Measurements from ENCODE around the gene AQP12B. TPM values are rescaled to one million over a fixed set of nuclear protein-coding genes. Genes with fewer than 3 reads are reported as not detected.

Gene AQP12B
- total RNA-seq, 6 experiments from 2014 or later, result not detected

- H3K27ac Mint-ChIP-seq, result no peak overlapping the region
- peaks cover 39% of the 10 kb centered on the region for H3K27me3 Mint-ChIP-seq (ENCODE audit: insufficient read depth)
- H3K9me3 Mint-ChIP-seq, result no peaks in the 10 kb centered on the region
- no peak for DNase-seq
- no peaks in the 10 kb centered on the region for H3K4me1 Mint-ChIP-seq (ENCODE audit: low read depth)
- H3K4me3 Mint-ChIP-seq, result no peak overlapping the region
- TF ChIP-seq CTCF (IDR thresholded peaks at IDR 0.05), result no peak
- H3K36me3 Mint-ChIP-seq (ENCODE audit: low read depth), result no peaks in the 10 kb centered on the region
Observed at GRCh38 chr2:240717181-240717641, 34.5 kb upstream of the AQP12B start.

- Mint-ChIP-seq H3K36me3 (ENCODE audit: low read depth) (no peaks in the 10 kb centered on the region), H3K4me1 (ENCODE audit: low read depth) (no peaks in the 10 kb centered on the region), H3K9me3 (no peaks in the 10 kb centered on the region), H3K4me3 (no peak overlapping the region), H3K27ac (no peak overlapping the region), H3K27me3 (ENCODE audit: insufficient read depth) (peaks cover 39% of the 10 kb centered on the region)
- TF ChIP-seq CTCF (IDR thresholded peaks at IDR 0.05), result no peak
- no peak for DNase-seq
Observed at GRCh38 chr2:240716130-240716798, 33.6 kb upstream of the AQP12B start.

GRCh38 chr2:240714747-240715725 is 32.4 kb upstream of the AQP12B start:
- no peak for DNase-seq
- Mint-ChIP-seq H3K4me1 (ENCODE audit: low read depth) (no peaks in the 10 kb centered on the region), H3K27ac (no peak overlapping the region), H3K27me3 (ENCODE audit: insufficient read depth) (peaks cover 37% of the 10 kb centered on the region), H3K9me3 (no peaks in the 10 kb centered on the region), H3K4me3 (no peak overlapping the region), H3K36me3 (ENCODE audit: low read depth) (no peaks in the 10 kb centered on the region)
- TF ChIP-seq CTCF (IDR thresholded peaks at IDR 0.05), result peak; percentile 10; the same call in 1 of the 2 replicates

- Mint-ChIP-seq H3K9me3 (no peaks in the 10 kb centered on the region), H3K4me3 (no peak overlapping the region), H3K27ac (no peak overlapping the region), H3K36me3 (ENCODE audit: low read depth) (no peaks in the 10 kb centered on the region), H3K4me1 (ENCODE audit: low read depth) (no peaks in the 10 kb centered on the region), H3K27me3 (ENCODE audit: insufficient read depth) (peaks cover 39% of the 10 kb centered on the region)
- DNase-seq, result no peak
- no peak for TF ChIP-seq CTCF (IDR thresholded peaks at IDR 0.05)
Observed at GRCh38 chr2:240713928-240714746, 31.5 kb upstream of the AQP12B start.
